ENCODE measurements around the gene CKS1B. TPM values are rescaled to one million over a fixed set of nuclear protein-coding genes. Genes with fewer than 3 reads are reported as not detected.

CKS1B gene
- total RNA-seq, 5 donors from 2014 or later (not counting 1 experiment from before 2014, with no cell fraction given) = 7.9 to 11.8 (median 10.3) TPM

- Histone ChIP-seq H3K27me3 (replicated peaks in 1 of 2; ENCODE audit: control insufficient read depth in 2 of 2, extremely low read depth in 1 of 2, insufficient read depth in 2 of 2, low read length in 1 of 2) (no peaks in the 10 kb centered on the region), H3K9me3 (no peaks in the 10 kb centered on the region), H3K4me1 (ENCODE audit: control insufficient read depth in 1 of 2, extremely low read depth in 1 of 2, insufficient read depth in 2 of 2, low read length in 2 of 2) (peaks cover 10 to 77% of the 10 kb centered on the region in 2 experiments), H3K27ac (ENCODE audit: low read length) (peak overlapping the region; percentile 20), H3K4me3 (ENCODE audit: control insufficient read depth in 1 of 2, extremely low read depth in 1 of 2, low read length in 1 of 2) (no peak overlapping the region), H3K36me3 (ENCODE audit: control insufficient read depth in 2 of 2, extremely low read depth in 1 of 2, insufficient read depth in 1 of 2, low read length in 1 of 2) (peaks cover 28 to 54% of the 10 kb centered on the region in 2 donors)
- DNase-seq = no peak
- CTCF ChIA-PET = interaction anchor here in 1 of 2 donors (0.6 kb wide), 1 partner anchor 179 kb away, joined by 3 read pairs; no protein-coding TSS in a partner anchor
- Mint-ChIP-seq H3K4me1 (peaks cover 52 to 61% (median 57%) of the 10 kb centered on the region in 3 donors), H3K27me3 (no peaks in the 10 kb centered on the region), H3K27ac (no peak overlapping the region), H3K4me3 (no peak overlapping the region), H3K36me3 (peaks cover 14% of the 10 kb centered on the region), H3K9me3 (no peaks in the 10 kb centered on the region)
- POLR2A ChIA-PET = interaction anchor here (0.5 to 1.3 kb wide), 4 partner anchors 9 to 463 kb away, joined by 3 to 7 read pairs (median 4); partner anchors contain the start of gene PBXIP1 (in 1 of the 2)
- 84% methylated on average over 14 of the region's 15 CpGs for WGBS (ENCODE audit: insufficient coverage)
- ATAC-seq (replicated peaks in 1 of 4) = no peak
These were observed 29.1 kb upstream of the CKS1B start for GRCh38 chr1:154945160-154945961.

- DNase-seq (no peak), ATAC-seq (replicated peaks in 1 of 4) (no peak)
- ChIA-PET CTCF (interaction anchor here (0.6 kb wide), 2 partner anchors 53 to 180 kb away, joined by 3 read pairs; no protein-coding TSS in a partner anchor), POLR2A (interaction anchor here (0.5 to 1.3 kb wide), 3 partner anchors 8 to 464 kb away, joined by 4 to 7 read pairs (median 5); no protein-coding TSS in a partner anchor)
- Histone ChIP-seq H3K27ac (ENCODE audit: low read length) (no peak overlapping the region), H3K4me1 (ENCODE audit: control insufficient read depth in 1 of 2, extremely low read depth in 1 of 2, insufficient read depth in 2 of 2, low read length in 2 of 2) (peaks cover 14 to 77% of the 10 kb centered on the region in 2 experiments), H3K36me3 (ENCODE audit: control insufficient read depth in 2 of 2, extremely low read depth in 1 of 2, insufficient read depth in 1 of 2, low read length in 1 of 2) (peaks cover 31 to 62% of the 10 kb centered on the region in 2 donors), H3K9me3 (no peaks in the 10 kb centered on the region), H3K27me3 (replicated peaks in 1 of 2; ENCODE audit: control insufficient read depth in 2 of 2, extremely low read depth in 1 of 2, insufficient read depth in 2 of 2, low read length in 1 of 2) (no peaks in the 10 kb centered on the region), H3K4me3 (ENCODE audit: control insufficient read depth in 1 of 2, extremely low read depth in 1 of 2, low read length in 1 of 2) (no peak overlapping the region)
- H3K27ac Mint-ChIP-seq = peak overlapping the region; percentile 29 to 60
- 88% methylated on average over 11 of the region's 17 CpGs for WGBS (ENCODE audit: insufficient coverage)
- no peaks in the 10 kb centered on the region for H3K9me3 Mint-ChIP-seq
- H3K4me1 Mint-ChIP-seq = peaks cover 50 to 61% (median 57%) of the 10 kb centered on the region in 3 donors
- no peak overlapping the region for H3K4me3 Mint-ChIP-seq
- H3K27me3 Mint-ChIP-seq = no peaks in the 10 kb centered on the region
- peaks cover 19% of the 10 kb centered on the region for H3K36me3 Mint-ChIP-seq
These were observed 28.3 kb upstream of the CKS1B start for GRCh38 chr1:154945962-154946850.

- WGBS (ENCODE audit: insufficient coverage) = 86% methylated on average over 6 of the region's 11 CpGs
- no peak overlapping the region for H3K27ac Mint-ChIP-seq
- DNase-seq (no peak), ATAC-seq (replicated peaks in 1 of 4) (no peak)
- no peaks in the 10 kb centered on the region for H3K27me3 Mint-ChIP-seq
- H3K36me3 Mint-ChIP-seq = peaks cover 26% of the 10 kb centered on the region
- no peak overlapping the region for H3K4me3 Mint-ChIP-seq
- ChIA-PET POLR2A (interaction anchor here in 1 of 2 donors (0.7 kb wide), 1 partner anchor 33 kb away, joined by 4 read pairs; no protein-coding TSS in a partner anchor), CTCF (no interaction called here)
- peaks cover 38 to 75% of the 10 kb centered on the region in 2 donors for H3K36me3 ChIP-seq (ENCODE audit: control insufficient read depth in 2 of 2, extremely low read depth in 1 of 2, insufficient read depth in 1 of 2, low read length in 1 of 2)
- peak overlapping the region; percentile 46 for H3K27ac ChIP-seq (ENCODE audit: low read length)
- H3K9me3 Mint-ChIP-seq = no peaks in the 10 kb centered on the region
- peaks cover 50 to 62% (median 56%) of the 10 kb centered on the region in 3 donors for H3K4me1 Mint-ChIP-seq
- peaks cover 16 to 77% of the 10 kb centered on the region in 2 experiments for H3K4me1 ChIP-seq (ENCODE audit: control insufficient read depth in 1 of 2, extremely low read depth in 1 of 2, insufficient read depth in 2 of 2, low read length in 2 of 2)
- no peak overlapping the region for H3K4me3 ChIP-seq (ENCODE audit: control insufficient read depth in 1 of 2, extremely low read depth in 1 of 2, low read length in 1 of 2)
- H3K27me3 ChIP-seq (replicated peaks in 1 of 2; ENCODE audit: control insufficient read depth in 2 of 2, extremely low read depth in 1 of 2, insufficient read depth in 2 of 2, low read length in 1 of 2) = no peaks in the 10 kb centered on the region
- no peaks in the 10 kb centered on the region for H3K9me3 ChIP-seq
These were observed 26.4 kb upstream of the CKS1B start for GRCh38 chr1:154948079-154948478.

GRCh38 chr1:154951901-154952657 is 22.4 kb upstream of the CKS1B start:
- peak; percentile 40 to 48 (median 42) for ATAC-seq (replicated peaks in 1 of 4)

GRCh38 chr1:154952664-154953063 is 21.8 kb upstream of the CKS1B start:
- Histone ChIP-seq H3K4me3 (ENCODE audit: control insufficient read depth in 1 of 2, extremely low read depth in 1 of 2, low read length in 1 of 2) (peak overlapping the region; percentile 32 to 79), H3K9me3 (no peaks in the 10 kb centered on the region), H3K27me3 (replicated peaks in 1 of 2; ENCODE audit: control insufficient read depth in 2 of 2, extremely low read depth in 1 of 2, insufficient read depth in 2 of 2, low read length in 1 of 2) (no peaks in the 10 kb centered on the region), H3K36me3 (ENCODE audit: control insufficient read depth in 2 of 2, extremely low read depth in 1 of 2, insufficient read depth in 1 of 2, low read length in 1 of 2) (peaks cover 14 to 49% of the 10 kb centered on the region in 2 donors), H3K4me1 (ENCODE audit: control insufficient read depth in 1 of 2, extremely low read depth in 1 of 2, insufficient read depth in 2 of 2, low read length in 2 of 2) (peaks cover 38 to 83% of the 10 kb centered on the region in 2 experiments), H3K27ac (ENCODE audit: low read length) (peak overlapping the region; percentile 99)
- WGBS (ENCODE audit: insufficient coverage) = 63% methylated on average over 6 of the region's 6 CpGs
- POLR2A ChIA-PET = interaction anchor here (0.5 to 1.6 kb wide), 4 partner anchors 9 to 1781 kb away, joined by 3 to 6 read pairs (median 4); partner anchors contain the start of gene CKS1B (in 1 of the 2)
- Mint-ChIP-seq H3K36me3 (peaks cover 28% of the 10 kb centered on the region), H3K4me3 (peak overlapping the region; percentile 95 to 100 (median 97)), H3K4me1 (peaks cover 71 to 82% (median 72%) of the 10 kb centered on the region in 3 donors), H3K27ac (peak overlapping the region; percentile 100), H3K27me3 (no peaks in the 10 kb centered on the region), H3K9me3 (no peaks in the 10 kb centered on the region)
- DNase-seq (no peak), ATAC-seq (replicated peaks in 1 of 4) (no peak)
- CTCF ChIA-PET = interaction anchor here (0.6 to 1.6 kb wide), 5 partner anchors 15 to 65 kb away, joined by 3 to 6 read pairs (median 4); partner anchors contain the start of genes FLAD1 (in 1 of the 2) and PMVK (in 1 of the 2)

More at GRCh38 chr1:154951901-154952657, 22.4 kb upstream of the CKS1B start:
- Histone ChIP-seq H3K27ac (ENCODE audit: low read length) (peak overlapping the region; percentile 99), H3K36me3 (ENCODE audit: control insufficient read depth in 2 of 2, extremely low read depth in 1 of 2, insufficient read depth in 1 of 2, low read length in 1 of 2) (peaks cover 19 to 52% of the 10 kb centered on the region in 2 donors), H3K4me1 (ENCODE audit: control insufficient read depth in 1 of 2, extremely low read depth in 1 of 2, insufficient read depth in 2 of 2, low read length in 2 of 2) (peaks cover 38 to 84% of the 10 kb centered on the region in 2 experiments), H3K4me3 (ENCODE audit: control insufficient read depth in 1 of 2, extremely low read depth in 1 of 2, low read length in 1 of 2) (peak overlapping the region; percentile 42 to 79), H3K27me3 (replicated peaks in 1 of 2; ENCODE audit: control insufficient read depth in 2 of 2, extremely low read depth in 1 of 2, insufficient read depth in 2 of 2, low read length in 1 of 2) (no peaks in the 10 kb centered on the region), H3K9me3 (no peaks in the 10 kb centered on the region)
- ChIA-PET POLR2A (interaction anchor here (0.5 to 1.6 kb wide), 3 partner anchors 22 to 45 kb away, joined by 3 to 6 read pairs (median 5); partner anchors contain the start of gene CKS1B (in 1 of the 2)), CTCF (interaction anchor here in 1 of 2 donors (0.6 to 1.6 kb wide), 4 partner anchors 14 to 66 kb away, joined by 3 to 6 read pairs (median 4); partner anchors contain the start of genes FLAD1 and PMVK)
- peaks cover 28% of the 10 kb centered on the region for H3K36me3 Mint-ChIP-seq
- no peaks in the 10 kb centered on the region for H3K27me3 Mint-ChIP-seq
- peak; percentile 44 to 84 (median 70) for DNase-seq
- peak overlapping the region; percentile 100 for H3K27ac Mint-ChIP-seq
- H3K9me3 Mint-ChIP-seq = no peaks in the 10 kb centered on the region
- H3K4me3 Mint-ChIP-seq = peak overlapping the region; percentile 95 to 100 (median 97)
- peaks cover 67 to 76% (median 71%) of the 10 kb centered on the region in 3 donors for H3K4me1 Mint-ChIP-seq
- 21% methylated on average over 7 of the region's 15 CpGs for WGBS (ENCODE audit: insufficient coverage)
